H1 (cell line): ENCODE measurements around the gene NOXO1.

ENCODE experiments used
- BACH1 ChIP-seq: IDR thresholded peaks from 2 replicates; pipeline ENCODE4 v1.6.1; 2012; ENCODE audit warnings: low read length, improper control_type of control experiment
- CTCF ChIP-seq, 3 experiments: IDR thresholded peaks; 1 replicate in 2 of 3; 2 replicates in 1 of 3; pipeline versions ENCODE4 v1.5.1 to v1.6.1; 2011; ENCODE audit warnings: low read length in 3 of 3, mild to moderate bottlenecking in 3 of 3, inconsistent platforms in 2 of 3, low read depth in 1 of 3, moderate library complexity in 1 of 3; ENCODE audit not compliant: insufficient read depth in 1 of 3; ENCODE audit errors: control extremely low read depth in 1 of 3
- EP300 ChIP-seq, 2 experiments: IDR thresholded peaks; 1 replicate in 1 of 2; 2 replicates in 1 of 2; pipeline ENCODE4 v1.6.1; 2011 to 2012; ENCODE audit warnings: low read depth in 2 of 2, low read length in 2 of 2, mild to moderate bottlenecking in 2 of 2, borderline replicate concordance in 1 of 2, inconsistent platforms in 1 of 2, moderate library complexity in 1 of 2
- GABPA ChIP-seq: IDR thresholded peaks from 2 replicates; pipeline ENCODE4 v1.6.1; 2011; ENCODE audit warnings: mild to moderate bottlenecking, low read length, moderate library complexity, borderline replicate concordance; ENCODE audit not compliant: insufficient read depth
- KDM1A ChIP-seq: fragments of 200-600, 300-600 bp; sonication (generic); IDR thresholded peaks from 2 replicates; pipeline ENCODE4 v1.7.1; 2016; ENCODE audit warnings: mild to moderate bottlenecking, low read length, borderline replicate concordance
- MAFK ChIP-seq: IDR thresholded peaks from 2 replicates; pipeline ENCODE4 v1.6.1; 2012; ENCODE audit warnings: low read depth, mild to moderate bottlenecking, improper control_type of control experiment, low read length
- PHF8 ChIP-seq: fragments of 200-600 bp; sonication (generic); conservative IDR thresholded peaks from 2 replicates; pipeline ENCODE4 v1.7.1; 2012; ENCODE audit warnings: low read depth, mild to moderate bottlenecking, inconsistent platforms, low read length, moderate library complexity
- POLR2A ChIP-seq, 2 experiments: IDR thresholded peaks; 1 replicate in 1 of 2; 2 replicates in 1 of 2; pipeline ENCODE4 v1.6.1; 2011; ENCODE audit warnings: low read depth in 2 of 2, low read length in 2 of 2, mild to moderate bottlenecking in 2 of 2; ENCODE audit errors: control extremely low read depth in 1 of 2
- RXRA ChIP-seq: IDR thresholded peaks from 2 replicates; pipeline ENCODE4 v1.6.1; 2011; ENCODE audit warnings: low read depth, mild to moderate bottlenecking, low read length, moderate library complexity; ENCODE audit not compliant: insufficient read depth
- SIN3A ChIP-seq, 2 experiments: IDR thresholded peaks in 1 of 2; conservative IDR thresholded peaks in 1 of 2; 2 replicates each; pipeline ENCODE4 v1.6.1; 2011 to 2012; ENCODE audit warnings: low read length in 2 of 2, improper control_type of control experiment in 1 of 2, low read depth in 1 of 2, mild to moderate bottlenecking in 1 of 2
- YY1 ChIP-seq: IDR thresholded peaks from 2 replicates; pipeline ENCODE4 v1.6.1; 2011; ENCODE audit warnings: low read depth, mild to moderate bottlenecking, low read length
- ZNF274 ChIP-seq: IDR thresholded peaks from 2 replicates; pipeline ENCODE4 v1.7.0; 2012; ENCODE audit warnings: low read length, borderline replicate concordance; ENCODE audit errors: extremely low read depth

- no peak for TF ChIP-seq CTCF (IDR thresholded peaks at IDR 0.05; ENCODE audit: control extremely low read depth in 1 of 3, insufficient read depth in 1 of 3, low read depth in 1 of 3, low read length in 3 of 3)
- TF ChIP-seq PHF8, result no peak
- no peak for TF ChIP-seq YY1
- TF ChIP-seq KDM1A, result no peak
- TF ChIP-seq ZNF274, result no peak
- TF ChIP-seq BACH1, result no peak
- TF ChIP-seq RXRA, result no peak
- no peak for TF ChIP-seq MAFK
- no peak for TF ChIP-seq GABPA
- TF ChIP-seq SIN3A (conservative IDR thresholded peaks at IDR 0.05 in 1 of 2, IDR thresholded peaks at IDR 0.05 in 1 of 2; ENCODE audit: low read depth in 1 of 2, low read length in 2 of 2), result no peak
- no peak for TF ChIP-seq POLR2A (IDR thresholded peaks at IDR 0.05; ENCODE audit: control extremely low read depth in 1 of 2, low read depth in 2 of 2, low read length in 2 of 2)
- no peak for TF ChIP-seq EP300 (IDR thresholded peaks at IDR 0.05; ENCODE audit: borderline replicate concordance in 1 of 2, low read depth in 2 of 2, low read length in 2 of 2)
Observed at GRCh38 chr16:2015947-2016208, 34.6 kb upstream of the NOXO1 start.
